GM12878 (cell line): ENCODE data around the gene LRRC31. TPM values are rescaled to one million over a fixed set of nuclear protein-coding genes. Genes with fewer than 3 reads are reported as not detected.

Source experiments
- ATAC-seq: fragments of 200-7000 bp; cut with Tn5 transposase; 3 replicates; pipeline ENCODE4 v1.9.1; 2020; ENCODE audit warnings: mild to moderate bottlenecking, moderate library complexity
- BruUV-seq: library from RNA; stranded (reverse); fragments of 400-500 nt; replicated peaks from 2 replicates; lab custom pipeline; 2021; lab: Mats Ljungman, UMichigan
- CTCF ChIA-PET: fragments of 300-600 bp; sonication (Branson Sonifier 250); formaldehyde crosslinking; extraction: SDS; loops from one replicate; lab custom pipeline; 2021; ENCODE audit warnings: inconsistent platforms; lab: Yijun Ruan, JAX
- POLR2A ChIA-PET: fragments of 350-600 bp; formaldehyde crosslinking; extraction: SDS; loops from one replicate; lab custom pipeline; 2021; ENCODE audit warnings: inconsistent platforms; lab: Charles Lee
- RAD21 ChIA-PET: fragments of 300-600 bp; sonication (Branson Sonifier 250); formaldehyde crosslinking; loops from one replicate; lab custom pipeline; 2023; ENCODE audit warnings: antibody characterized with exemption; ENCODE audit not compliant: unreplicated experiment; lab: Charles Lee
- SMC1A ChIA-PET: fragments of 300-600 bp; sonication (Branson Sonifier 250); formaldehyde crosslinking; loops from one replicate; lab custom pipeline; 2023; ENCODE audit not compliant: unreplicated experiment, uncharacterized antibody; lab: Charles Lee
- DNase-seq: peaks from one replicate; pipeline ENCODE4 v3.0.0-alpha.2; 2011; ENCODE audit warnings: low read depth, low spot score
- FAIRE-seq: peaks from 3 replicates; lab custom pipeline; 2011; peaks lifted over from hg19 to GRCh38; lab: Jason Lieb, UNC
- H2AFZ ChIP-seq: 2 replicates; pipeline ENCODE4 v1.6.0; 2011; ENCODE audit warnings: low read depth, low read length, control low read depth; ENCODE audit not compliant: control insufficient read depth
- H3K27ac ChIP-seq: 2 replicates; pipeline ENCODE4 v1.5.1; 2011; ENCODE audit warnings: control low read depth; ENCODE audit not compliant: control insufficient read depth, insufficient read depth
- H3K27me3 ChIP-seq, 2 experiments: replicated peaks in 1 of 2; 2 replicates each; pipeline versions ENCODE4 v1.6.0 to v1.6.1; 2011; ENCODE audit warnings: low read length in 1 of 2; ENCODE audit not compliant: control insufficient read depth in 2 of 2, insufficient read depth in 2 of 2
- H3K36me3 ChIP-seq, 2 experiments: 2 replicates each; pipeline ENCODE4 v1.5.1; 2011; ENCODE audit warnings: low read length in 1 of 2; ENCODE audit not compliant: control insufficient read depth in 2 of 2, insufficient read depth in 2 of 2
- H3K4me1 ChIP-seq: 2 replicates; pipeline ENCODE4 v1.6.1; 2011; ENCODE audit warnings: mild to moderate bottlenecking, low read length, moderate library complexity, mixed read lengths; ENCODE audit not compliant: control insufficient read depth, insufficient read depth
- H3K4me2 ChIP-seq: 2 replicates; pipeline ENCODE4 v1.6.0; 2011; ENCODE audit warnings: control low read depth; ENCODE audit not compliant: control insufficient read depth, insufficient read depth
- H3K4me3 ChIP-seq: fragments of 200-600 bp; sonication (generic); 2 replicates; pipeline ENCODE4 v1.5.1; 2016
- H3K79me2 ChIP-seq: 2 replicates; pipeline ENCODE4 v1.6.0; 2011; ENCODE audit warnings: low read length; ENCODE audit not compliant: control insufficient read depth, insufficient read depth
- H3K9ac ChIP-seq: 2 replicates; pipeline ENCODE4 v1.8.0; 2011; ENCODE audit warnings: low read length, control low read depth, mixed read lengths; ENCODE audit not compliant: control insufficient read depth, insufficient read depth
- H3K9me3 ChIP-seq: replicated peaks from 3 replicates; pipeline ENCODE4 v1.5.1; 2011; ENCODE audit warnings: mild to moderate bottlenecking, low read length; ENCODE audit not compliant: control insufficient read depth, insufficient read depth
- H4K20me1 ChIP-seq: 2 replicates; pipeline ENCODE4 v1.6.0; 2011; ENCODE audit not compliant: control insufficient read depth, insufficient read depth
- BRCA1 ChIP-seq: IDR thresholded peaks from 2 replicates; pipeline ENCODE4 v1.6.1; 2011; ENCODE audit warnings: low read depth, low read length, improper control_type of control experiment
- E2F8 ChIP-seq: fragments of 450-650 bp; IDR thresholded peaks from 2 replicates; pipeline ENCODE4 v1.6.1; 2018; ENCODE audit warnings: mild to moderate bottlenecking, low read depth, moderate library complexity; ENCODE audit not compliant: partially characterized antibody
- RFX5 ChIP-seq: IDR thresholded peaks from 2 replicates; pipeline ENCODE4 v1.6.1; 2011; ENCODE audit warnings: low read depth, low read length, improper control_type of control experiment
- SIX5 ChIP-seq: IDR thresholded peaks from 2 replicates; pipeline ENCODE4 v1.6.1; 2011; ENCODE audit warnings: mild to moderate bottlenecking, low read depth, low read length, moderate library complexity; ENCODE audit not compliant: severe bottlenecking
- SRF ChIP-seq, 2 experiments: IDR thresholded peaks; 2 replicates each; pipeline ENCODE4 v1.6.1; 2011; ENCODE audit warnings: low read depth in 2 of 2, low read length in 2 of 2, mild to moderate bottlenecking in 1 of 2, moderate library complexity in 1 of 2
- ZBTB11 ChIP-seq: fragments of 450-650 bp; formaldehyde crosslinking; IDR thresholded peaks from 2 replicates; pipeline ENCODE4 v1.5.0; 2022; ENCODE audit warnings: mild to moderate bottlenecking, missing genetic modification characterization
- ZSCAN29 ChIP-seq: fragments of 450-650 bp; IDR thresholded peaks from 2 replicates; pipeline ENCODE4 v1.6.1; 2017; ENCODE audit warnings: mild to moderate bottlenecking, moderate library complexity
- in situ Hi-C: fragments of 300-500 bp; cut with MboI; formaldehyde crosslinking; loops from 9 replicates; pipeline ENCODE4 v1.14.3; 2018; ENCODE audit warnings: mixed read lengths
- intact Hi-C: fragments of 100-400 bp; cut with micrococcal nuclease; formaldehyde crosslinking; loops from one replicate; pipeline ENCODE4 v1.14.2; 2022; ENCODE audit not compliant: unreplicated experiment
- polyA plus RNA-seq, 11 experiments: library from polyadenylated mRNA; depleted of rRNA in 4 of 11; unstranded in 6 of 11; stranded (reverse) in 5 of 11; fragments of >200 nt; fragmentation: Nextera tagmentation in 4 of 11; fragmentation: Illumina TruSeq in 1 of 11; extraction: Ambion mirVana in 4 of 11; extraction: Trizol in 1 of 11; gene quantifications; 1 replicate in 1 of 11; 2 replicates in 10 of 11; pipeline versions ENCODE4 v1.2.1 to v1.2.3, GENCODE V29; 2011 to 2016; ENCODE audit warnings: inconsistent platforms in 2 of 11, missing spikeins in 2 of 11, low read depth in 1 of 11
- total RNA-seq, 4 experiments: library from RNA; depleted of rRNA in 3 of 4; stranded (reverse); fragments of >200 nt in 3 of 4; fragmentation: Illumina TruSeq in 1 of 4; extraction: Trizol in 1 of 4; gene quantifications; 2 replicates each; pipeline versions ENCODE4 v1.2.1 to v1.2.3, GENCODE V29; 2013 to 2021

The LRRC31 gene
- total and polyA plus RNA-seq, 10 of the 15 experiments (the other 5 are each of a cell fraction or from before 2014, with no cell fraction given) = 0.04 to 0.06 (median 0.06) TPM; not detected in 7

GRCh38 chr3:169907476-169907875 lies 37.7 kb upstream of the LRRC31 start:
- Histone ChIP-seq H3K4me2 (no peak overlapping the region), H3K27ac (no peak overlapping the region), H3K4me1 (no peaks in the 10 kb centered on the region), H4K20me1 (no peaks in the 10 kb centered on the region), H3K27me3 (peaks cover 0 to 2% of the 10 kb centered on the region in 2 experiments; a peak in 1 of 4 replicates), H3K36me3 (no peaks in the 10 kb centered on the region), H3K79me2 (no peaks in the 10 kb centered on the region), H3K9ac (no peak overlapping the region), H3K4me3 (no peak overlapping the region), H3K9me3 (peaks cover 4% of the 10 kb centered on the region; the same call in 2 of the 3 replicates), H2AFZ (no peak overlapping the region)
- ATAC-seq = no peak
- intact Hi-C loops = no loop called here
- ChIA-PET RAD21 (no interaction called here), POLR2A (no interaction called here), CTCF (interaction anchor here (0.6 kb wide), 1 partner anchor 303 kb away, joined by 4 read pairs; no protein-coding TSS in a partner anchor), SMC1A (interaction anchor here (1.4 kb wide), 1 partner anchor 58 kb away, joined by 3 read pairs; no protein-coding TSS in a partner anchor)
- FAIRE-seq = no peak
- in situ Hi-C loops = no loop called here
- TF ChIP-seq RFX5 (no peak), ZBTB11 (CRISPR knock-in tag) (no peak), E2F8 (no peak), SRF (IDR thresholded peaks at IDR 0.05; ENCODE audit: low read depth in 2 of 2, low read length in 2 of 2) (no peak), ZSCAN29 (no peak), BRCA1 (no peak), SIX5 (no peak)
- BruUV-seq = no TSS peak
- no peak for DNase-seq
